Stomach (tissue), 9 donors: Measurements from ENCODE around the gene NFATC2. TPM values are rescaled to one million over a fixed set of nuclear protein-coding genes. Genes with fewer than 3 reads are reported as not detected.

Experiments used
- DNase-seq, 2 donors: peaks; one replicate each; pipeline versions ENCODE4 v3.0.0 to v3.0.0-alpha.2; 2013 to 2019
- H3K27ac ChIP-seq, 5 donors: fragments of 200-600 bp in 4 of 5; sonication (generic) in 4 of 5; one replicate each; pipeline ENCODE4 v1.5.1; 2013 to 2019; ENCODE audit warnings: mild to moderate bottlenecking in 1 of 5, moderate library complexity in 1 of 5
- H3K27me3 ChIP-seq, 3 donors: fragments of 200-600 bp; sonication (generic); one replicate each; pipeline ENCODE4 v1.5.1; 2017 to 2019; ENCODE audit warnings: mixed run types in 1 of 3
- H3K36me3 ChIP-seq, 4 donors: fragments of 200-600 bp; sonication (generic); 1 replicate in 3 of 4; 2 replicates in 1 of 4; pipeline ENCODE4 v1.5.1; 2016 to 2019
- H3K4me1 ChIP-seq, 4 donors: fragments of 200-600 bp; sonication (generic); one replicate each; pipeline ENCODE4 v1.5.1; 2016 to 2019
- H3K4me3 ChIP-seq, 4 donors: fragments of 200-600 bp; sonication (generic) in 3 of 4; one replicate each; pipeline ENCODE4 v1.5.1; 2016 to 2019; ENCODE audit warnings: mild to moderate bottlenecking in 1 of 4
- H3K9me3 ChIP-seq, 4 donors: fragments of 200-600 bp; sonication (generic); one replicate each; pipeline ENCODE4 v1.5.1; 2016 to 2019
- EP300 ChIP-seq: sonication (generic); formaldehyde crosslinking; IDR thresholded peaks from one replicate; pipeline ENCODE4 v1.6.1; 2017; ENCODE audit warnings: antibody characterized with exemption
- POLR2A ChIP-seq, 4 donors: fragments of 450-650 bp; IDR thresholded peaks; one replicate each; pipeline ENCODE4 v1.6.1; 2016; ENCODE audit warnings: antibody characterized with exemption in 4 of 4, control low read depth in 2 of 4, mild to moderate bottlenecking in 1 of 4, moderate library complexity in 1 of 4
- POLR2AphosphoS5 ChIP-seq, 3 donors: sonication (generic); formaldehyde crosslinking; IDR thresholded peaks; one replicate each; pipeline ENCODE4 v1.6.1; 2016; ENCODE audit warnings: antibody characterized with exemption in 3 of 3
- WGBS, 5 donors: extraction: QIAGEN DNeasy Blood & Tissue Kit in 3 of 5; methylation state at CpG; one replicate each; pipeline versions ENCODE4 v1.1.5 to v1.1.7; 2013 to 2018; 5-methylcytosine and 5-hydroxymethylcytosine counted together
- intact Hi-C: fragments of 100-400 bp; cut with DNase I; formaldehyde crosslinking; loops from one replicate; pipeline ENCODE4 v1.15.1; 2023; ENCODE audit warnings: low total_unique reads
- polyA plus RNA-seq, 3 donors: library from polyadenylated mRNA; stranded (reverse); fragments of 200-250 nt; gene quantifications; one replicate each; pipeline ENCODE4 v1.2.3, GENCODE V29; 2013
- total RNA-seq, 5 donors: library from RNA; depleted of rRNA; stranded (reverse); fragments of >200 nt; gene quantifications; one replicate each; pipeline versions ENCODE4 v1.1.0 to v1.2.3, GENCODE V29; 2014 to 2016
- TF ChIP-seq, protein P1 (sequence below), 7 experiments: fragments of 450-650 bp in 4 of 7; fragments of 200-600 bp in 3 of 7; sonication (generic) in 3 of 7; IDR thresholded peaks; one replicate each; pipeline ENCODE4 v1.5.1; 2016 to 2019; ENCODE audit warnings: antibody characterized with exemption in 7 of 7, control low read depth in 2 of 7, mild to moderate bottlenecking in 1 of 7
- donor health status: healthy with polysubstance abuse.
- donor health status: Bipolar disorder and iron deficiency.
- donor health status: healthy.

Gene NFATC2
- total and polyA plus RNA-seq, 8 donors: 1.4 to 31.9 (median 8.6) TPM

DNA sequence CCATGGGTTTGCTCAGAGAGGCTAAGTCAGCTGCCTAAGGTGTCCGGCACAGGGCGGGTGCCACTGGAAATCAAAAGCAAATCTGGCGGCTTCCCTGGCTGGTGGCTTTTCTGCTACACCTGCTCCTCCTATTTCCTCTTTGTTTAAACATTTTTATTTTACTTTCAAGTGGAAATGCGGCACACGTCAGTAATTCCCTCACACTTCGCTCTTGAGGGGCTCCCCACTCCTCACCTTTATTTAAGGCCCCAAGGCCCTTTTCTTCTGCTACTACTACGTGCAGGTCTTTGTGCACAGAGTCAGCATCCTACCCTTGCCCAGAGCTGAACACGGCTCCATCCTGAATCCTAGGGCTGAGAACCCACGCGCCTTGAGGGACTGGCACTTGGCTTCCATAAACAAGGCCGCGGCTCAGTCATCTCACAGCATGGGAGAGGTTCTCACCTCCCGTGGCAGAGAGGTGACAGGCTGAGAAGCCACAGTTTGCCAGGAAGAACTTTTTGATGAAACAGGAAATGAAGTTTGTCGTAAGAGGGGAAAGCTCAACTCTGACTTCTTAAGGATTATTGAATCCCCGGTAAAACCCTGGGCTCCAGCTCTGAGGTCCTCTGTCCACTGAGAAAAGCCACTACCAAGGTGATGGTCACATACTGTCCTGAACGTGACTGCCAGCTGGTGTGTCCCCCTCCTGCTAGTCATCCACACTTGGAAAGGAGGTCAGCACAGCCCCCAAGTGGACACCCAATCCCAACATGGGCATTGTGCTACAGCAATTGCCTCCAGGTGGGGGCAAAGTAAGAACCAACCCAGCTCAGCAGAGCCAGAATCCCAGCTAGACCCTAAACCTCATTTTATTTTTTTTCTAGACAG is 48.0 kb downstream of the NFATC2 start:
- Histone ChIP-seq H3K27me3 (peaks cover 0 to 9% (median 0%) of the 10 kb centered on the region in 3 donors), H3K9me3 (no peaks in the 10 kb centered on the region), H3K27ac (no peak overlapping the region), H3K4me1 (peaks cover 15 to 77% (median 25%) of the 10 kb centered on the region in 4 donors), H3K36me3 (peaks cover 0 to 6% (median 2%) of the 10 kb centered on the region in 4 donors), H3K4me3 (no peak overlapping the region)
- no peak for DNase-seq
- 71 to 85% (median 74%) methylated on average over 16 of the region's 16 CpGs for WGBS, 5 donors
- intact Hi-C loops: no loop called here
- no peak for TF ChIP-seq POLR2AphosphoS5 (IDR thresholded peaks at IDR 0.05)
- no peak for TF ChIP-seq POLR2A (IDR thresholded peaks at IDR 0.05)
- TF ChIP-seq EP300: no peak
- TF ChIP-seq, protein P1, sequence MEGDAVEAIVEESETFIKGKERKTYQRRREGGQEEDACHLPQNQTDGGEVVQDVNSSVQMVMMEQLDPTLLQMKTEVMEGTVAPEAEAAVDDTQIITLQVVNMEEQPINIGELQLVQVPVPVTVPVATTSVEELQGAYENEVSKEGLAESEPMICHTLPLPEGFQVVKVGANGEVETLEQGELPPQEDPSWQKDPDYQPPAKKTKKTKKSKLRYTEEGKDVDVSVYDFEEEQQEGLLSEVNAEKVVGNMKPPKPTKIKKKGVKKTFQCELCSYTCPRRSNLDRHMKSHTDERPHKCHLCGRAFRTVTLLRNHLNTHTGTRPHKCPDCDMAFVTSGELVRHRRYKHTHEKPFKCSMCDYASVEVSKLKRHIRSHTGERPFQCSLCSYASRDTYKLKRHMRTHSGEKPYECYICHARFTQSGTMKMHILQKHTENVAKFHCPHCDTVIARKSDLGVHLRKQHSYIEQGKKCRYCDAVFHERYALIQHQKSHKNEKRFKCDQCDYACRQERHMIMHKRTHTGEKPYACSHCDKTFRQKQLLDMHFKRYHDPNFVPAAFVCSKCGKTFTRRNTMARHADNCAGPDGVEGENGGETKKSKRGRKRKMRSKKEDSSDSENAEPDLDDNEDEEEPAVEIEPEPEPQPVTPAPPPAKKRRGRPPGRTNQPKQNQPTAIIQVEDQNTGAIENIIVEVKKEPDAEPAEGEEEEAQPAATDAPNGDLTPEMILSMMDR (IDR thresholded peaks at IDR 0.05): no peak

DNA sequence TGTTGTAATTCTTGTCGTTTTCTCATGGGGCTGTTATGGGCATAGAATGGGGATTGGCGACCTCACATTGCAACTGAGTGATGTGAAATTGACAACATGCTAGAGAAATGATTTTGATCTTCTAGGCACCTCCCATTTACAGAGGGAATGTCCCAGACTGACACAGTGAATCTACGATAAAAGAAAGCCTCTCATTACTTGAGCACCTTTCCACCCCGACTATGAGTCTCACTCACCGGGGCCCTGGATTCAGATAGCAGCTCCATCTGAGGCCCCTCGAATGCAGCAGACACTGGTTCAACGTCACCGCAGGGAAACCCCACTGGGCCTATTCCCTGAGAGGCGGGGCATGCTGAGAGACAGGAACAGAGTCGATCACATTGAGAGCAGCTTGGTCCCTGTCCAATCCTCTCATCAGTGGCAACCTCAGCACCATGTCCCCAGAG is 49.1 kb downstream of the NFATC2 start:
- H3K9me3 ChIP-seq: no peaks in the 10 kb centered on the region
- intact Hi-C loops: no loop called here
- no peak for TF ChIP-seq POLR2AphosphoS5 (IDR thresholded peaks at IDR 0.05)
- TF ChIP-seq, protein P1 (IDR thresholded peaks at IDR 0.05): no peak
- no peak for TF ChIP-seq EP300
- TF ChIP-seq POLR2A (IDR thresholded peaks at IDR 0.05): no peak
- H3K27me3 ChIP-seq: peaks cover 0 to 9% (median 0%) of the 10 kb centered on the region in 3 donors
- H3K4me3 ChIP-seq: no peak overlapping the region
- H3K4me1 ChIP-seq: peaks cover 15 to 66% (median 25%) of the 10 kb centered on the region in 4 donors
- peaks cover 0 to 7% (median 2%) of the 10 kb centered on the region in 4 donors for H3K36me3 ChIP-seq
- WGBS, 5 donors: 83 to 91% (median 87%) methylated on average over 9 to 10 of the region's 10 CpGs
- H3K27ac ChIP-seq: no peak overlapping the region
- DNase-seq: no peak

DNA sequence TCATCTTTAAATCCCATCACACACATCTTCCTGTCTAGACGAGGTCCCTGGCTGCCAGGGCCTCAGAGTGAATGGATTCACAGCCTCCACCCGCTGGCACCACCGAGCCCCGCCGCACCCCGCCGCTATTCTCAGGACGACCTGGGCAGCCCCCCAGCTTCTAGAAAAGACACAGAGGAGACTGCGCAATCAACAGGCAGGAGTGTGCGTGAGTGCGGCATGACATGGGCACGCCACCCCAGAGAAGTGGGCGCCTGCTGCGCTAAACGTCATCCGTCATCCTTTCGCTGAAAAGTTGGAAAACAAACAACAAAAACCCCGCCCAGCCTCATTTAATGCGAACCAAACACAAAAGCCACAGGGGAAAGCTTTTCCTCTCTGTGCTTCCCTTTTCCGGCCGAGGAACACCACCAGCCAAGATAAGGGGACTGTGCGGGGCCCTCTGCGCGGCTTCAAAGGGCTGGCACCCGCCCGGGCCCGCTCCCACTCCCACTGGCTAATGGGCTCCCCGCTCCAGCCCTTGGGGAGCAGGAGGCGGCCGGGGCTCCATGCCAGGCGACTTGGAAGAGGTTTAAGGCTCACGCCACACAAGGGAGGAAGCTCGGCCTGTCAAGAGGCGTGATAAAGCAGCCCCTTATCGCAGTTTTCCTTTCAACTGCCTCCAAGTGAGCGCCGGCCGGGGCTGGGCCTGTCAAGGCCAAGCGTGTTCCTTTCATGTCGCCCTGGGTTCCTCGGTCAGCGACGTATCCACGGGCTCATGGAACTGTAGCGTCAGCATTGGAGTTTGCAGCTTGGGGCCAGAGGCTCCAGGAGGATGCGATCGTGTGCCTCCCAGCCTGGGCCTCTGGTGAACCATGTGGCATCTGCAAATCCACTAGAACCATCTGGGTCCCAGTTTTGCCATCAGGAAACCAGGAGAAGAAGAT is 50.1 kb downstream of the NFATC2 start:
- peak; percentile 85 to 90 for DNase-seq
- H3K9me3 ChIP-seq: no peaks in the 10 kb centered on the region
- peaks cover 0 to 9% (median 0%) of the 10 kb centered on the region in 3 donors for H3K27me3 ChIP-seq
- H3K4me1 ChIP-seq: peaks cover 15 to 68% (median 27%) of the 10 kb centered on the region in 4 donors
- intact Hi-C loops: no loop called here
- WGBS, 5 donors: 14 to 20% (median 15%) methylated on average over 29 to 47 of the region's 47 CpGs
- peak overlapping the region; percentile 20 to 37 (median 28) for H3K4me3 ChIP-seq
- H3K27ac ChIP-seq: peak overlapping the region; percentile 20 to 72 (median 69)
- peaks cover 0 to 12% (median 2%) of the 10 kb centered on the region in 4 donors for H3K36me3 ChIP-seq
- TF ChIP-seq POLR2AphosphoS5 (IDR thresholded peaks at IDR 0.05) (peak in 2 of 3 donors; percentile 23 to 47), POLR2A (IDR thresholded peaks at IDR 0.05) (no peak)

DNA sequence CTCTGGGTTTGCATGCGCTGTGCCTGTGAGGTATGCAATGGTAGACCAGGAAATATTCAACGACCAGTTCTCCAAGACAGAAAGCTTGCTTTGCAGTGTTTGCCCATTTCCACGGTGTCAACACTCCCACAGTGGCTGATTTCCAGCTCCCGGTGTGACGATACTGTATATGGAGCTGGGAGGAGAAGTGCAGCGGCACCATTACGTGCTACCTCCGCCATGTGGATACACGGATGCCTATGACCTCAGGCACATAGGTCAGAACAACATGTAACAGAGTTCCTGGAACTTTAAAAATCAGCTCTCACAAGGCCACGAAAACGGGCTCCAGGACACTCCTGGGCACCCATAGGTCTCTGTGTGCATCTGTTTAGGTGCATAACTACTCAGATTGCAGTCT is 51.1 kb downstream of the NFATC2 start:
- Histone ChIP-seq H3K27me3 (peaks cover 0 to 9% (median 0%) of the 10 kb centered on the region in 3 donors), H3K36me3 (peaks cover 0 to 9% (median 2%) of the 10 kb centered on the region in 4 donors), H3K27ac (no peak overlapping the region), H3K4me3 (no peak overlapping the region), H3K9me3 (no peaks in the 10 kb centered on the region), H3K4me1 (peaks cover 15 to 62% (median 28%) of the 10 kb centered on the region in 4 donors)
- WGBS, 5 donors: 50 to 86% (median 69%) methylated on average over 11 of the region's 11 CpGs
- intact Hi-C loops: no loop called here
- DNase-seq: no peak
- no peak for TF ChIP-seq POLR2AphosphoS5 (IDR thresholded peaks at IDR 0.05)
- no peak for TF ChIP-seq POLR2A (IDR thresholded peaks at IDR 0.05)

DNA sequence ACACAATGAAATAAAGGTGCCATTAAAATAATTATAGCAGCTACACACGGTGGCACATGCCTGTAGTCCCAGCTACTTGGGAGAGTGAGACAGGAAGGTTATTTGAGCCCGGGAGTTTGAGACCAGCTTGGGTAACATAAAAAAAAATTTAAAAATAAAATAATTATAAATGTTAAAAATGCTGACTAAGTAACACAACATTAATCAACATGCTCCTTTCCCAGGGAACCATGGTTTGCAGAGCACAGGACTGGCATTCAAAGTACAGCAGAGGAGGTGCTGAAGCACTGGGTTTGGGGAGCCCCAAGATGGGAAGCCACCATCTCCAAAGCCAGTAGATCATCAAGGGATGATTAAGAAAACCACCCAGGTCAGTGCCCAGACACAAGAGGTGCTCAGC is 51.9 kb downstream of the NFATC2 start:
- Histone ChIP-seq H3K27me3 (peaks cover 0 to 9% (median 0%) of the 10 kb centered on the region in 3 donors), H3K4me1 (peaks cover 15 to 57% (median 29%) of the 10 kb centered on the region in 4 donors), H3K9me3 (no peaks in the 10 kb centered on the region), H3K4me3 (no peak overlapping the region), H3K36me3 (peaks cover 0 to 9% (median under 1%) of the 10 kb centered on the region in 4 donors), H3K27ac (no peak overlapping the region)
- no peak for DNase-seq
- TF ChIP-seq POLR2A (IDR thresholded peaks at IDR 0.05) (no peak), POLR2AphosphoS5 (IDR thresholded peaks at IDR 0.05) (no peak), EP300 (no peak)
- TF ChIP-seq, protein P1 (IDR thresholded peaks at IDR 0.05): no peak
- intact Hi-C loops: no loop called here
- 77 to 88% (median 81%) methylated on average over 2 of the region's 2 CpGs for WGBS, 5 donors
